HG03558 (cell line): ENCODE data around the gene NPIPA1.
"Not testable (repeated sequence)": the region's sequence is repeated elsewhere in the genome, so short reads cannot be mapped to it uniquely, and the experiment has no call there.

ENCODE experiments used
- ATAC-seq: cut with Tn5 transposase; IDR thresholded peaks from one replicate; pipeline ENCODE4 v1.9.1; 2021; ENCODE audit warnings: moderate number of reproducible peaks; ENCODE audit not compliant: unreplicated experiment; ENCODE audit errors: extremely low read depth

The NPIPA1 gene

GRCh38 chr16:14975418-14976194 lies 38.4 kb downstream of the NPIPA1 start:
- ATAC-seq = not testable (repeated sequence)

- not testable (repeated sequence) for ATAC-seq
Measured at GRCh38 chr16:14976971-14977736, 39.9 kb downstream of the NPIPA1 start.

GRCh38 chr16:14978281-14978680 lies 41.0 kb downstream of the NPIPA1 start:
- ATAC-seq = not testable (repeated sequence)

GRCh38 chr16:14978908-14979307 lies 41.7 kb downstream of the NPIPA1 start:
- ATAC-seq = not testable (repeated sequence)

GRCh38 chr16:14981234-14981633 lies 44.0 kb downstream of the NPIPA1 start:
- not testable (repeated sequence) for ATAC-seq

- ATAC-seq = not testable (repeated sequence)
Measured at GRCh38 chr16:14982521-14982920, 45.3 kb downstream of the NPIPA1 start.

- ATAC-seq = not testable (repeated sequence)
Measured at GRCh38 chr16:14988092-14988491, 50.8 kb downstream of the NPIPA1 start.

- not testable (repeated sequence) for ATAC-seq
Measured at GRCh38 chr16:14988661-14989191, 51.5 kb downstream of the NPIPA1 start.

GRCh38 chr16:14989291-14990281 lies 52.3 kb downstream of the NPIPA1 start:
- ATAC-seq = not testable (repeated sequence)

- not testable (repeated sequence) for ATAC-seq
Measured at GRCh38 chr16:14993277-14994151, 56.3 kb downstream of the NPIPA1 start.

- ATAC-seq = not testable (repeated sequence)
Measured at GRCh38 chr16:14996702-14997101, 59.5 kb downstream of the NPIPA1 start.

GRCh38 chr16:14998300-14998699 lies 61.1 kb downstream of the NPIPA1 start:
- ATAC-seq = not testable (repeated sequence)

- ATAC-seq = not testable (repeated sequence)
Measured at GRCh38 chr16:14999845-15000244, 62.6 kb downstream of the NPIPA1 start.
